Left ventricle myocardium inferior (tissue), 1 donor: ENCODE data around the gene HNF1A. TPM values are rescaled to one million over a fixed set of nuclear protein-coding genes. Genes with fewer than 3 reads are reported as not detected.
A peak's percentile ranks its signal among the peaks of the same experiment; 100 is the strongest.
"Not testable (repeated sequence)": the region's sequence is repeated elsewhere in the genome, so short reads cannot be mapped to it uniquely, and the experiment has no call there.

ENCODE experiments used
- DNase-seq: peaks from one replicate; pipeline ENCODE4 v3.0.0-alpha.2; 2020
- H3K27ac ChIP-seq: fragments of 200-600 bp; replicated peaks from 2 replicates; pipeline ENCODE4 v1.8.0; 2021
- H3K27me3 ChIP-seq: fragments of 200-600 bp; 2 replicates; pipeline ENCODE4 v1.8.0; 2021; ENCODE audit warnings: low read depth
- H3K36me3 ChIP-seq: fragments of 200-600 bp; 2 replicates; pipeline ENCODE4 v1.8.0; 2021
- H3K4me1 ChIP-seq: fragments of 200-600 bp; 2 replicates; pipeline ENCODE4 v1.8.0; 2021
- H3K4me3 ChIP-seq: fragments of 200-600 bp; 2 replicates; pipeline ENCODE4 v1.8.0; 2021; ENCODE audit warnings: mild to moderate bottlenecking, moderate library complexity
- H3K9me3 ChIP-seq: fragments of 200-600 bp; replicated peaks from 2 replicates; pipeline ENCODE4 v1.8.0; 2021
- intact Hi-C: fragments of 100-400 bp; cut with micrococcal nuclease; formaldehyde crosslinking; loops from one replicate; pipeline ENCODE4 v1.11.0; 2022
- total RNA-seq: library from RNA; stranded (reverse); fragmentation: NEBNext Ultra II Directional; extraction: Animal tissue kit (Norgen Biotek cat#: 25700); gene quantifications from one replicate; pipeline ENCODE4 v1.2.1, GENCODE V29; 2021
- TF ChIP-seq, protein P1 (sequence below): fragments of 200-600 bp; IDR thresholded peaks from 2 replicates; pipeline ENCODE4 v1.8.0; 2021; ENCODE audit warnings: antibody characterized with exemption, mild to moderate bottlenecking, borderline replicate concordance
- donor health status: DM: no; HTN: yes; CAD: no; lungs with severe emphysema.

Gene HNF1A
- total RNA-seq, 1 donor from 2014 or later: not detected

- Histone ChIP-seq H3K36me3 (no peaks in the 10 kb centered on the region), H3K4me3 (no peak overlapping the region), H3K9me3 (no peaks in the 10 kb centered on the region), H3K27ac (no peak overlapping the region), H3K4me1 (peaks cover 10% of the 10 kb centered on the region), H3K27me3 (peaks cover 4% of the 10 kb centered on the region)
- TF ChIP-seq, protein P1, sequence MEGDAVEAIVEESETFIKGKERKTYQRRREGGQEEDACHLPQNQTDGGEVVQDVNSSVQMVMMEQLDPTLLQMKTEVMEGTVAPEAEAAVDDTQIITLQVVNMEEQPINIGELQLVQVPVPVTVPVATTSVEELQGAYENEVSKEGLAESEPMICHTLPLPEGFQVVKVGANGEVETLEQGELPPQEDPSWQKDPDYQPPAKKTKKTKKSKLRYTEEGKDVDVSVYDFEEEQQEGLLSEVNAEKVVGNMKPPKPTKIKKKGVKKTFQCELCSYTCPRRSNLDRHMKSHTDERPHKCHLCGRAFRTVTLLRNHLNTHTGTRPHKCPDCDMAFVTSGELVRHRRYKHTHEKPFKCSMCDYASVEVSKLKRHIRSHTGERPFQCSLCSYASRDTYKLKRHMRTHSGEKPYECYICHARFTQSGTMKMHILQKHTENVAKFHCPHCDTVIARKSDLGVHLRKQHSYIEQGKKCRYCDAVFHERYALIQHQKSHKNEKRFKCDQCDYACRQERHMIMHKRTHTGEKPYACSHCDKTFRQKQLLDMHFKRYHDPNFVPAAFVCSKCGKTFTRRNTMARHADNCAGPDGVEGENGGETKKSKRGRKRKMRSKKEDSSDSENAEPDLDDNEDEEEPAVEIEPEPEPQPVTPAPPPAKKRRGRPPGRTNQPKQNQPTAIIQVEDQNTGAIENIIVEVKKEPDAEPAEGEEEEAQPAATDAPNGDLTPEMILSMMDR: no peak
- no peak for DNase-seq
- intact Hi-C loops: no loop called here
These were observed 56.4 kb downstream of the HNF1A start for GRCh38 chr12:121034616-121035305.

DNA sequence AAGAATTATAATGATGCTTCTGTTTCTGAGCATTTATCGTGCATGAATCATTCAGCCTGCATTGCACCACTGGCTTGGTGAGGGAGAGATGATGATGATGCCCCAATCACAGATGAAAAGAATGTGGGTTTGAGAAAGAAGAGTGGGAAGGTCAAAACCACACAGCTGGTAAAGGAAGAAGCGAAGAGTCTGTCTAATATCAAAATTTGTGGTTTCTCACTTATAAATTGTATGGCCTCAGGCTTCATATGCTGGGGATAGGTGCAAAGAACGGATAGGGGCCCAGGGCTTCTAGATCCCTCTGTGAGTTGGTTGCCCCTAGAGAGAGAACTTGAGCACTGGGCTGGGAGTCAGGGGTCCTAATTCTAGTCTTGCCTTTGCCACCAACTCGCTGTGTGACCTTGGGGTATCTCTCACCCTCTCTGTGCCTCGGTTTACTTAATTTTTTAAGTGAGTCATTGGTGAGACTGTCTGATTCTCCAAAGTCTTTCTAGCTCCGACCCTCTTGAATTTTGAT is 58.5 kb downstream of the HNF1A start:
- H3K9me3 ChIP-seq: no peaks in the 10 kb centered on the region
- peaks cover 10% of the 10 kb centered on the region for H3K4me1 ChIP-seq
- intact Hi-C loops: no loop called here
- no peak overlapping the region for H3K4me3 ChIP-seq
- no peaks in the 10 kb centered on the region for H3K36me3 ChIP-seq
- peaks cover 4% of the 10 kb centered on the region for H3K27me3 ChIP-seq
- no peak for DNase-seq
- TF ChIP-seq, protein P1: no peak
- H3K27ac ChIP-seq: no peak overlapping the region

GRCh38 chr12:121038861-121039668 is 60.7 kb downstream of the HNF1A start, which contains the start of gene OASL:
TSS of gene OASL (minus strand) at chr12:121039246. CDS start at chr12:121038971, 275 bp downstream.
- H3K36me3 ChIP-seq: no peaks in the 10 kb centered on the region
- H3K4me3 ChIP-seq: peak within 1 kb of the TSS; percentile 67
- H3K27me3 ChIP-seq: peaks cover 17% of the 10 kb centered on the region
- H3K27ac ChIP-seq: peak within 1 kb of the TSS; percentile 38
- H3K4me1 ChIP-seq: peaks cover 10% of the 10 kb centered on the region
- TF ChIP-seq, protein P1: no peak
- H3K9me3 ChIP-seq: no peaks in the 10 kb centered on the region
- DNase-seq: no peak
- intact Hi-C loops: no loop called here

DNA sequence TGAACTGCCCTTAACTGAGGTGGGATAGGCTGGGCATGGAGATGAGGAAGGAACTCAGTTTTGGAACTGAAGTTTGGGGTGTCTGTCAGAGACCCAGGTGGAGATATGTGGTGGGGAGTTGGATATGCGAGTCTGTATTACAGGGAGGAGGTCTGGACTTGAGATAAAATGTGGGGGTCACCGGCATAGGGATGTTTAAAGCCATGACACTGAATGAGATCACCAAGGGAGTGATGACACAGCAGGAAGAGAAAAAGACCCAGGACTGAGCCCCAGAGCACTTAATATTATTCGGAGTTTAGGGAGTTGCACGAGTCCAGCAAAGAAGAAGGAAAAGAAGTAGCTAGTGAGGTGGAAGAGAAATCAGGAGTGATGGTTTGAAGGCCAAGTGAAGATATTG is 64.7 kb downstream of the HNF1A start:
- no peak overlapping the region for H3K27ac ChIP-seq
- no peak overlapping the region for H3K4me3 ChIP-seq
- no peaks in the 10 kb centered on the region for H3K36me3 ChIP-seq
- H3K9me3 ChIP-seq: no peaks in the 10 kb centered on the region
- TF ChIP-seq, protein P1: no peak
- H3K27me3 ChIP-seq: peaks cover 19% of the 10 kb centered on the region
- H3K4me1 ChIP-seq: peaks cover 10% of the 10 kb centered on the region
- intact Hi-C loops: no loop called here
- DNase-seq: no peak

GRCh38 chr12:121047400-121047799 is 69.1 kb downstream of the HNF1A start:
- DNase-seq, intact Hi-C loops, H3K4me3 ChIP-seq, H3K27ac ChIP-seq, H3K4me1 ChIP-seq, H3K9me3 ChIP-seq, H3K36me3 ChIP-seq: not testable (repeated sequence)
- H3K27me3 ChIP-seq: peaks cover 16% of the 10 kb centered on the region
